ENCODE data around the gene MMP24OS.

Gene MMP24OS

DNA sequence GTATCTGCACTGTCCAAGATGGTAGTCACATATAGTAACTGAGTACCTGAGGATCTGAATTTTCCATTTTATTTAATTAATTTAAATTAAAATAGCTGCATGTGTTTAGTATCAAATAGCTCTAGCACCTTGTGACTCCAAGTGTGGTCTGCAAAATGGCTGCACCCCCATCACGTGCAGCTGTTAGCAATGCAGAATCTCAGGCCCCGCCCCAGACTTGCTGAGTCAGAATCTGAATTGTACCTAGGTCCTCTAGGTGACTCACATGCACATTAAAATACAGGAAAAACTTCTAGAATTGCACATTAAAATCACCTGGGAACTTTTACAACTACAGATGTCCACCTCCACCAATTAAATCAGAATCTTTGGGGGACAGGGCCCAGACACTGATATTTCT is 33.5 kb upstream of the MMP24OS start:
- no peaks in the 10 kb centered on the region for H3K27me3 ChIP-seq
- no peak overlapping the region for H3K27ac ChIP-seq
- peaks cover 0 to 23% (median 0%) of the 10 kb centered on the region in 11 experiments; a peak in 2 of 22 replicates for H4K20me1 ChIP-seq
- H3K4me3 ChIP-seq = no peak overlapping the region
- no peaks in the 10 kb centered on the region for H3K9me3 ChIP-seq (replicated peaks in 1 of 11)
- H3K36me3 ChIP-seq = peaks cover 17 to 67% (median 46%) of the 10 kb centered on the region in 11 experiments; a peak in 20 of 22 replicates
- TF ChIP-seq Cebpa-rat (IDR thresholded peaks at IDR 0.05) = no peak
- peaks cover 11 to 52% (median 33%) of the 10 kb centered on the region in 10 experiments for H3K4me1 ChIP-seq
- no peak overlapping the region for H3K9ac ChIP-seq
- H3K4me2 ChIP-seq = no peak overlapping the region

DNA sequence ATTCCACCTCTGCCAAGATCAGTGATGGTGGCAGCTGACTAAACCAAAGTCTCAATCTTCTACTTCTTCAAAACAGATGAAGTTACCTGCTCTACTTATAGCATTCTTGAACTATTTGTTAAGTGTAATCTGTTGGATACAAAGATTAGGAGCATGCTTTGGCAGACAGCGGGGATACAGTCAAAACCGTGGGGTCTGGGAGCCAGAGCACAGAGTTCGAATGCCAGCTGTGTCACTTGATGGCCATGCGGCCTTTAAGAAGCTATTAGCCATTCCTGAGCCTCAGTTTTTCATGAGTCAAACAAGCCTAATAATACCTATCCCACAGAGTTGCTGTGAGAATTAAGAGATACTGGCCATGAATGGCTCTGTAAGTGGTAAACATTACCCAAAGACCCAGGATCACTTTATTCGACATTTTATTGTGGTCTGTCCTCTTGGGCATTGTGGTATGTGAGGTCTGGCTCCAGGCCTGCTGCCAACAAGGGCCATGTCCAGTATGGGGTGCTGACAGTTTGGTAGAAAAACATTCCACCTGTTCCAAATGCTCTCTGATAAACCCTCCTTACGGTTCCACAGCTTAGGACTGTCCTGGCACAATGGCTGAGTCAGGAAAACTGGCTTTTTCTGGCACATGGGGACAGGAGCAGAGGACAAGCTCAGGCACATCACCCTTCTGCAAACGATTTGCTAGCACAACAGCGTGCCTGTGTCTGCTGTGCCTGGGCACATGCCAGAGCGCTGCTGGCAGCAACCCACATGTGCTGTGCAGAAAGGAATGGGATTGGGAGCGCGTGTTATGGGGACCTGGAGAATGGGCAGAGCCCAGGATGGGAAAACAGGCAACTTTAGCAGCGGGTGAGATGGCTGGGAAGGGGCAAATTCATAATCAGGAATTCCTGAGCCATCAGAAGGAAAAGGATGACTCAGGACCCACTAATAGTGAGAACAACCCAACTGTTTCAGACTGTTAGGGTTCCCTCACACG is 30.0 kb upstream of the MMP24OS start:
- H3K4me3 ChIP-seq = no peak overlapping the region
- peaks cover 11 to 65% (median 31%) of the 10 kb centered on the region in 10 experiments; a peak in 19 of 20 replicates for H3K4me1 ChIP-seq
- no peaks in the 10 kb centered on the region for H3K27me3 ChIP-seq
- peaks cover 16 to 71% (median 50%) of the 10 kb centered on the region in 11 experiments; a peak in 21 of 22 replicates for H3K36me3 ChIP-seq
- H4K20me1 ChIP-seq = peaks cover 0 to 41% (median 0%) of the 10 kb centered on the region in 11 experiments; a peak in 3 of 22 replicates
- peak overlapping the region in 1 of 11 experiments; percentile 6; a peak in 2 of 22 replicates for H3K9ac ChIP-seq
- peak overlapping the region in 2 of 11 experiments; percentile 76 to 87; a peak in 1 of 22 replicates for H3K27ac ChIP-seq
- no peak for TF ChIP-seq Cebpa-rat (IDR thresholded peaks at IDR 0.05)
- H3K4me2 ChIP-seq = peak overlapping the region in 9 of 11 experiments; percentile 2 to 92 (median 32); a peak in 11 of 22 replicates
- H3K9me3 ChIP-seq (replicated peaks in 1 of 11) = no peaks in the 10 kb centered on the region

DNA sequence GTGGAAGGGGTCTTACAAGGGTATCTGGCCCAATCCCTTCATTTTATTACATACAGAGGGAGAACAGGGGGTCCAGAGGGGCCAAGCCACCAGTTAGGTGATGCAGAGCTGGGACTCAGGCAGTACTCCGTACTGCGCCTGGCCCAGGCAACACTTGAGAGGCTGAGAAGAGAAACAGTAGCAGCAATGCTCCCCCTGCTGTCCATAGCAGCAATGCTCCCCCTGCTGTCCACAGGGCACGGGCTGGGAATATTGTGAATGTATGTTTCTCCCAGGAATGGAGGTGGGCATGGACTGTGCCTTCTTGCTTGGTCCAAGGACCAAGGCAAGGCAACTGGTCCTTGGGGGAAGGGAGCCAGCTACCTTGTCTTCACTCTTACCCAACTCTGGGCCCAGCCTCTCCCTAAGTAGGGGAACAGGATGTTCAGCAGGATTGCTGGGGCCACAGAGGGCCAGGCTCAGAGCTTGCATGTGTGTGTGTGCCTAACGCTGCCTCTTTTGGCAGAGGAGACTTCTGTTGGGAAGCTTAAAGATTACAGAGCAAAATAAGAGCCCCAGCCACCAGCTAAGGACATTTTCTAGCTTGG is 29.1 kb upstream of the MMP24OS start:
- peaks cover 11 to 56% (median 25%) of the 10 kb centered on the region in 10 experiments; a peak in 19 of 20 replicates for H3K4me1 ChIP-seq
- peak overlapping the region in 3 of 11 experiments; percentile 76 to 92 (median 89); a peak in 6 of 22 replicates for H3K4me2 ChIP-seq
- peaks cover 0 to 41% (median 0%) of the 10 kb centered on the region in 11 experiments; a peak in 3 of 22 replicates for H4K20me1 ChIP-seq
- H3K9me3 ChIP-seq (replicated peaks in 1 of 11) = no peaks in the 10 kb centered on the region
- peaks cover 21 to 71% (median 49%) of the 10 kb centered on the region in 11 experiments; a peak in 21 of 22 replicates for H3K36me3 ChIP-seq
- H3K27ac ChIP-seq = peak overlapping the region in 3 of 11 experiments; percentile 69 to 87 (median 76); a peak in 7 of 22 replicates
- H3K9ac ChIP-seq = peak overlapping the region in 2 of 11 experiments; percentile 53 to 64; a peak in 2 of 22 replicates
- no peak overlapping the region for H3K4me3 ChIP-seq
- no peak for TF ChIP-seq Cebpa-rat (IDR thresholded peaks at IDR 0.05)
- no peaks in the 10 kb centered on the region for H3K27me3 ChIP-seq

DNA sequence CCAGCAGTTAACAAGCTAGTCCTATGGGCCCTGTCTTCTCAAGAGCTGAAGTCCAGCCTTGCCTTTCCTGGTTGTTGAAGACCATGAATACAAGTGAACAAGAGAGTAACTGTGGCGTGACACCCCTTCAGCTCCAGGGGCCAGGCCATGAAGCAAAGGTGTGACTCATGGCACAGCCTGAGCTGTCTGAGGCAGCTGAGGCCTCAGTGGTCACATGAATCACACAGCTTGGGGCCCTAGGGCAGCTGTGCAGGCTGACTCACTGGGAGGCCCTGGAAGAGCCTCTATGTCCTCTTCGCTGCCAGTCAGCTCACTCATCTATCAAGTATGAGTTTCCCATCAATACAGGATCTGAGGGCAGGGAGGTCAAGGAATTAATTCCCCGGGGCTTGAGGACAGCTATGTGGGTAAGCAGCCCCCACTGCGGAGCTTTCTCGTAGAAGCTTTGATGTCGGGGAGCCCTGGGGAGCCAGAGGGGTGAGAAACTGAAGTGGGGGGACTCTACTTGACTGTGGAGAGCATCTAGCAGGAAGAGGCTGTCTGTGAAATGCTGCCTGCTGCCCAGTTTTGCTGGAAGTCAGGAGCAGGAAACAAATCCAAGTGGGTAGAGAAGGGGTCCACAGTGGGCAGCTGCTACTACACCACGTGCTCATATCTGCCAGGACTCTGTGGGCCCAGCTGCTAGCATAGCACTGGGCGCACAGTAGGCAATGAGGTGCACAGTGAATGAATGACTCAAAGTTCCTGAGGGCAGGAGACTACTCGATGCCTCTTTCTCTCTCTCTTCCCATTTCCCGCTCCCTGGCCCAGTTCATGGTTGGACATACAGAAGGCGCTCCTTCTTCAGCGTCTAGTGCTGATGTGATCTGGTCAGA is 28.0 kb upstream of the MMP24OS start:
- Histone ChIP-seq H3K9ac (peak overlapping the region in 5 of 11 experiments; percentile 14 to 64 (median 48); a peak in 9 of 22 replicates), H3K36me3 (peaks cover 10 to 67% (median 43%) of the 10 kb centered on the region in 11 experiments; a peak in 20 of 22 replicates), H3K9me3 (replicated peaks in 1 of 11) (no peaks in the 10 kb centered on the region), H3K4me3 (no peak overlapping the region; a peak in 1 of 20 replicates), H3K27ac (peak overlapping the region in 7 of 11 experiments; percentile 13 to 87 (median 69); a peak in 12 of 22 replicates), H3K4me2 (peak overlapping the region in 5 of 11 experiments; percentile 21 to 92 (median 76); a peak in 9 of 22 replicates), H4K20me1 (peaks cover 0 to 41% (median 0%) of the 10 kb centered on the region in 11 experiments; a peak in 3 of 22 replicates), H3K4me1 (peaks cover 11 to 51% (median 24%) of the 10 kb centered on the region in 10 experiments; a peak in 19 of 20 replicates), H3K27me3 (no peaks in the 10 kb centered on the region)
- no peak for TF ChIP-seq Cebpa-rat (IDR thresholded peaks at IDR 0.05)

DNA sequence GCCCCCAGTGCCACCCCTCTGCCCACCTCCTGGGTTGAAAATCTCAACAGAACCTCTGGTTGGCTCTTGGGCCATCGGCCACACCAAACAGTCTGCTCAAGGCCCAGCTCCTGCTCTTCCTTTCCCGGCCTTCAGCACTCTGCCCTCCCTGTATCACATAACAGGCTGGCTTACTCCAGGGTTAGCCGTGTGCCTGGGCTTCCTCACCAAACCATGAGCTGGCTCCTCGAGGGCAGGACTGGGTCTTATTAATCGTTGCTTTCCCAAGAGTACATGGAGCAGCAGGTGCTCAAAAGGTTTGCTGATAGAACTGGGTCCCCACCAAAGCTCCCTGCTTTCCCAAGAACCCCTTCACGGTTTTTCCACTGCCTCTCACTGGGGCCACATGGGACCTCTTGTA is 27.0 kb upstream of the MMP24OS start:
- H3K4me2 ChIP-seq = peak overlapping the region in 4 of 11 experiments; percentile 65 to 92 (median 82); a peak in 7 of 22 replicates
- H3K36me3 ChIP-seq = peaks cover 6 to 63% (median 38%) of the 10 kb centered on the region in 11 experiments; a peak in 20 of 22 replicates
- H3K27ac ChIP-seq = peak overlapping the region in 8 of 11 experiments; percentile 1 to 87 (median 55); a peak in 10 of 22 replicates
- H3K27me3 ChIP-seq = no peaks in the 10 kb centered on the region
- H4K20me1 ChIP-seq = peaks cover 0 to 41% (median 0%) of the 10 kb centered on the region in 11 experiments; a peak in 3 of 22 replicates
- H3K9me3 ChIP-seq (replicated peaks in 1 of 11) = no peaks in the 10 kb centered on the region
- peak overlapping the region in 5 of 11 experiments; percentile 14 to 64 (median 48); a peak in 6 of 22 replicates for H3K9ac ChIP-seq
- no peak for TF ChIP-seq Cebpa-rat (IDR thresholded peaks at IDR 0.05)
- peaks cover 11 to 51% (median 24%) of the 10 kb centered on the region in 10 experiments; a peak in 19 of 20 replicates for H3K4me1 ChIP-seq
- H3K4me3 ChIP-seq = no peak overlapping the region

DNA sequence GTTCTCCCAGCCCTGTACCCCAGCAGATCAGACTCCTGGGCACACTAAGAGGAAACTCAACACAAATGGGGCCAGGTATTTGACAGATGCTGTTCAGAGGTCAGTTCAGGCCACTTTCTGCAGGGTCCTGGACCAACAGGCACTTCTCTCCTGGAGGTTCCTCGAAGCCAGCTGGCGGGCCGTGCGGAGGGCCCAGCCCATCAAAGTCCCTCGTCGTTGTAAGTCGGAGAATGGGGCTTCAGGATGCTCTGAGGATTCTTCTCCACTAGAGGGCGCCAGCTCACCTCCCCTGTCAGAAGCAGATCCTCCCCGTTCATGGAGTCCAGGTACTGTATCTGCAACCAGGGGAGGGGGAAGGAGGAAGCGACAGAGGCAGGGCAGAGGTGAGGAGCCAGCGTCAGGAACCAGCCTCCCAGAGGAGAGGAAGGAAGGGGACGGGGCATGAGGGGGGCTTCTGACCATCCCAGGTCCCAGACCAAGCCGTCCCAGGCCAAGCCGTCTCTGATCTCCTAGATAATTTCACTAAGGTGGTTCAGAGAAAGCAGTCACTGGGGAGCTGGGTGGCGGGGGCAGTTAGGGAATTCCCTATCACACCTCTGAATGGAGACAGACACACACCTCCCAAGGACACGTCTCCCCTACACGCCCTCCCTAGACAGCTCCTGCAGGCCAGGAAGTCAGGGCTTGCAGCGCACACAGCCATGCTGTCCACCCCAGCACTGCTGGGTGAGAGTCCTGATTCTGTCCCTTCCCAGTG is 26.0 kb upstream of the MMP24OS start:
- H3K27me3 ChIP-seq = no peaks in the 10 kb centered on the region
- no peak overlapping the region for H3K4me3 ChIP-seq
- H3K9ac ChIP-seq = 0 out of 22 replicates have a peak overlapping the region, but pooled peaks of 1 of the 11 experiments have one; percentile 7
- H4K20me1 ChIP-seq = peaks cover 0 to 41% (median 0%) of the 10 kb centered on the region in 11 experiments; a peak in 3 of 22 replicates
- H3K4me2 ChIP-seq = peak overlapping the region in 2 of 11 experiments; percentile 89 to 92; a peak in 3 of 22 replicates
- H3K27ac ChIP-seq = peak overlapping the region in 1 of 11 experiments; percentile 76; a peak in 2 of 22 replicates
- H3K4me1 ChIP-seq = peaks cover 11 to 51% (median 24%) of the 10 kb centered on the region in 10 experiments; a peak in 19 of 20 replicates
- H3K36me3 ChIP-seq = peaks cover 5 to 53% (median 31%) of the 10 kb centered on the region in 11 experiments; a peak in 18 of 22 replicates
- no peak for TF ChIP-seq Cebpa-rat (IDR thresholded peaks at IDR 0.05)
- H3K9me3 ChIP-seq (replicated peaks in 1 of 11) = no peaks in the 10 kb centered on the region

DNA sequence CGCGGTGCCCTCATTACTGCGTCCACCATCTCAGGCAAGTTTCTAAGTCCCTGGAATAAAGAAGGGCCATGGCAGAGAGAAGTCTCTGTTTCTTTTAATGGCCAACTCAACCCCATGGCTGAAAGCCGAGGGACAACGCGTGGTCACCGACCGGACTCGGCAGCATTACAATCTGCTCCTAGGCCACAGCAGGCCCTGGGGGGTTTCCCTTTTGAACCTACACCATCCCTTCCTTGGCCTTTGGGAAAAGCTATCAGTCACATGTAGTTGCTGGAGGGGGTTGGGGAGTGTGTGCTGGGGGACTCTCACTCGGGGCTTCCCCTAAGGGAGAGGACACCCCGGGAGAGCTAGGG is 25.4 kb upstream of the MMP24OS start:
- 0 out of 22 replicates have a peak overlapping the region, but pooled peaks of 1 of the 11 experiments have one; percentile 7 for H3K9ac ChIP-seq
- H3K36me3 ChIP-seq = peaks cover 5 to 51% (median 27%) of the 10 kb centered on the region in 11 experiments; a peak in 17 of 22 replicates
- no peak overlapping the region for H3K27ac ChIP-seq
- H3K4me3 ChIP-seq = no peak overlapping the region
- H3K27me3 ChIP-seq = no peaks in the 10 kb centered on the region
- peaks cover 11 to 49% (median 23%) of the 10 kb centered on the region in 10 experiments; a peak in 19 of 20 replicates for H3K4me1 ChIP-seq
- peak overlapping the region in 1 of 11 experiments; percentile 89; a peak in 1 of 22 replicates for H3K4me2 ChIP-seq
- H3K9me3 ChIP-seq (replicated peaks in 1 of 11) = no peaks in the 10 kb centered on the region
- H4K20me1 ChIP-seq = peaks cover 0 to 38% (median 0%) of the 10 kb centered on the region in 11 experiments; a peak in 3 of 22 replicates
- TF ChIP-seq Cebpa-rat (IDR thresholded peaks at IDR 0.05) = no peak
